Right renal pelvis (tissue), 4 donors: ENCODE data around the gene DSTN. TPM values are rescaled to one million over a fixed set of nuclear protein-coding genes. Genes with fewer than 3 reads are reported as not detected.
"Not testable (repeated sequence)": the region's sequence is repeated elsewhere in the genome, so short reads cannot be mapped to it uniquely, and the experiment has no call there.

ENCODE experiments used
- DNase-seq, 4 donors: peaks; one replicate each; pipeline ENCODE4 v3.0.0-alpha.2; 2013; ENCODE audit warnings: low read depth in 4 of 4, low spot score in 3 of 4, missing footprints in 1 of 4
- polyA plus RNA-seq, 4 donors: library from polyadenylated mRNA; unstranded; fragments of 120-200 nt; gene quantifications; one replicate each; pipeline ENCODE4 v1.2.1, GENCODE V29; 2013; ENCODE audit not compliant: insufficient read length in 4 of 4

Gene DSTN
- polyA plus RNA-seq, 4 donors: 393 to 465 (median 444) TPM

- DNase-seq: no peak
Observed at GRCh38 chr20:17647391-17648314, 77.8 kb downstream of the DSTN start.

GRCh38 chr20:17648315-17648646 is 78.4 kb downstream of the DSTN start:
- DNase-seq: no peak

- DNase-seq: no peak
Observed at GRCh38 chr20:17648791-17649730, 79.2 kb downstream of the DSTN start.

- DNase-seq: no peak
Observed at GRCh38 chr20:17650301-17651128, 80.6 kb downstream of the DSTN start.

- no peak for DNase-seq
Observed at GRCh38 chr20:17651129-17651759, 81.4 kb downstream of the DSTN start.

GRCh38 chr20:17651760-17652388 is 82.0 kb downstream of the DSTN start:
- no peak for DNase-seq

GRCh38 chr20:17652411-17652810 is 82.5 kb downstream of the DSTN start:
- no peak for DNase-seq

- DNase-seq: no peak
Observed at GRCh38 chr20:17653835-17654648, 84.2 kb downstream of the DSTN start.

GRCh38 chr20:17654649-17655285 is 84.9 kb downstream of the DSTN start:
- no peak for DNase-seq

- DNase-seq: no peak
Observed at GRCh38 chr20:17655286-17655651, 85.4 kb downstream of the DSTN start.

GRCh38 chr20:17655865-17656479 is 86.1 kb downstream of the DSTN start:
- DNase-seq: no peak

- no peak for DNase-seq
Observed at GRCh38 chr20:17657079-17657825, 87.4 kb downstream of the DSTN start.

- no peak for DNase-seq
Observed at GRCh38 chr20:17657898-17658647, 88.2 kb downstream of the DSTN start.

GRCh38 chr20:17658648-17658993 is 88.7 kb downstream of the DSTN start:
- no peak for DNase-seq

GRCh38 chr20:17659344-17659743 is 89.5 kb downstream of the DSTN start:
- not testable (repeated sequence) for DNase-seq
